CD14-positive monocyte (primary cell): ENCODE data around the gene RNF180. TPM values are rescaled to one million over a fixed set of nuclear protein-coding genes. Genes with fewer than 3 reads are reported as not detected.

Source experiments
- DNase-seq, 3 donors: peaks; one replicate each; pipeline ENCODE4 v3.0.0-alpha.2; 2011 to 2022
- H2AFZ ChIP-seq: 2 replicates; pipeline ENCODE4 v1.6.0; 2012; ENCODE audit warnings: mild to moderate bottlenecking, low read depth, low read length, inconsistent platforms; ENCODE audit not compliant: insufficient read depth, poor library complexity, severe bottlenecking
- H3K27ac ChIP-seq, 2 donors: 1 replicate in 1 of 2; 2 replicates in 1 of 2; pipeline ENCODE4 v1.5.1; 2012 to 2013; ENCODE audit warnings: low read length in 2 of 2, control low read depth in 1 of 2, inconsistent platforms in 1 of 2, low read depth in 1 of 2, mild to moderate bottlenecking in 1 of 2
- H3K27me3 ChIP-seq, 2 donors: one replicate each; pipeline versions ENCODE4 v1.6.0 to v1.6.1; 2011 to 2013; ENCODE audit warnings: low read length in 2 of 2; ENCODE audit not compliant: control insufficient read depth in 2 of 2, insufficient read depth in 2 of 2
- H3K36me3 ChIP-seq, 2 donors: replicated peaks in 1 of 2; 1 replicate in 1 of 2; 2 replicates in 1 of 2; pipeline versions ENCODE4 v1.5.1 to v1.6.1; 2012 to 2013; ENCODE audit warnings: low read length in 2 of 2, control low read depth in 1 of 2, inconsistent platforms in 1 of 2, mild to moderate bottlenecking in 1 of 2; ENCODE audit not compliant: insufficient read depth in 2 of 2, control insufficient read depth in 1 of 2
- H3K4me1 ChIP-seq, 2 donors: 1 replicate in 1 of 2; 2 replicates in 1 of 2; pipeline versions ENCODE4 v1.5.1 to v1.6.1; 2012 to 2013; ENCODE audit warnings: low read length in 2 of 2, control low read depth in 1 of 2, inconsistent platforms in 1 of 2, mild to moderate bottlenecking in 1 of 2, moderate library complexity in 1 of 2; ENCODE audit not compliant: insufficient read depth in 2 of 2, control insufficient read depth in 1 of 2
- H3K4me2 ChIP-seq: replicated peaks from 2 replicates; pipeline ENCODE3; 2012; ENCODE audit warnings: low read length, moderate library complexity, mild to moderate bottlenecking; ENCODE audit not compliant: poor library complexity, severe bottlenecking; ENCODE audit errors: extremely low read depth
- H3K4me3 ChIP-seq, 3 experiments: fragments of 200-600 bp in 1 of 3; sonication (generic) in 1 of 3; replicated peaks in 1 of 3; 1 replicate in 2 of 3; 2 replicates in 1 of 3; pipeline ENCODE4 v1.5.1; 2011 to 2013; ENCODE audit warnings: low read length in 3 of 3, mild to moderate bottlenecking in 3 of 3, control low read depth in 2 of 3, low read depth in 2 of 3, inconsistent platforms in 1 of 3, moderate library complexity in 1 of 3
- H3K79me2 ChIP-seq: 2 replicates; pipeline ENCODE4 v1.6.0; 2012; ENCODE audit warnings: mild to moderate bottlenecking, control low read depth, inconsistent platforms, low read length, moderate library complexity; ENCODE audit not compliant: insufficient read depth
- H3K9ac ChIP-seq: 2 replicates; pipeline ENCODE4 v1.6.0; 2017; ENCODE audit warnings: low read length, mild to moderate bottlenecking; ENCODE audit not compliant: insufficient read depth, poor library complexity, severe bottlenecking
- H3K9me3 ChIP-seq, 2 donors: replicated peaks in 1 of 2; 1 replicate in 1 of 2; 2 replicates in 1 of 2; pipeline versions ENCODE4 v1.5.1 to v1.6.1; 2012 to 2013; ENCODE audit warnings: low read length in 2 of 2, control low read depth in 1 of 2; ENCODE audit not compliant: control insufficient read depth in 1 of 2, insufficient read depth in 1 of 2
- H4K20me1 ChIP-seq: 2 replicates; pipeline ENCODE4 v1.6.0; 2012; ENCODE audit warnings: mild to moderate bottlenecking, low read length, control low read depth, moderate library complexity; ENCODE audit not compliant: insufficient read depth
- H3K27ac Mint-ChIP-seq, 7 donors: one replicate each; pipeline ENCODE4 v1.8.0; 2020; ENCODE audit warnings: mild to moderate bottlenecking in 7 of 7, mixed read lengths in 7 of 7, moderate library complexity in 6 of 7, inconsistent platforms in 2 of 7
- H3K27me3 Mint-ChIP-seq, 3 donors: one replicate each; pipeline ENCODE4 v1.8.0; 2021 to 2022; ENCODE audit warnings: low read depth in 3 of 3, mild to moderate bottlenecking in 3 of 3, mixed read lengths in 3 of 3, moderate library complexity in 3 of 3, inconsistent platforms in 1 of 3
- H3K36me3 Mint-ChIP-seq, 2 donors: one replicate each; pipeline ENCODE4 v1.8.0; 2020; ENCODE audit warnings: mixed read lengths in 2 of 2, inconsistent platforms in 1 of 2, mild to moderate bottlenecking in 1 of 2
- H3K4me1 Mint-ChIP-seq: one replicate; pipeline ENCODE4 v1.8.0; 2020; ENCODE audit warnings: mild to moderate bottlenecking, mixed read lengths
- H3K4me3 Mint-ChIP-seq, 2 donors: one replicate each; pipeline ENCODE4 v1.8.0; 2020; ENCODE audit warnings: mild to moderate bottlenecking in 2 of 2, mixed read lengths in 2 of 2, moderate library complexity in 1 of 2
- H3K9me3 Mint-ChIP-seq, 7 donors: one replicate each; pipeline ENCODE4 v1.8.0; 2020 to 2022; ENCODE audit warnings: mixed read lengths in 7 of 7, mild to moderate bottlenecking in 6 of 7, moderate library complexity in 6 of 7, inconsistent platforms in 2 of 7
- WGBS: methylation state at CpG from one replicate; pipeline ENCODE4 v1.1.5; 2013; ENCODE audit warnings: missing lambda C conversion rate; ENCODE audit not compliant: insufficient coverage; 5-methylcytosine and 5-hydroxymethylcytosine counted together
- intact Hi-C, 2 donors: fragments of 100-400 bp; cut with micrococcal nuclease; formaldehyde crosslinking; loops; one replicate each; pipeline versions ENCODE4 v1.15.0 to v1.15.1; 2023
- polyA plus RNA-seq, 3 donors: library from polyadenylated mRNA; depleted of rRNA in 1 of 3; unstranded in 2 of 3; stranded (reverse) in 1 of 3; fragments of 300-500 nt in 2 of 3; fragments of >200 nt in 1 of 3; fragmentation: Illumina TruSeq in 2 of 3; gene quantifications; 1 replicate in 2 of 3; 2 replicates in 1 of 3; pipeline ENCODE4 v1.2.3, GENCODE V29; 2012 to 2021
- TF ChIP-seq, protein P1 (sequence below): fragments of 200-600 bp; IDR thresholded peaks from one replicate; pipeline ENCODE4 v1.8.0; 2022; ENCODE audit warnings: antibody characterized with exemption, mild to moderate bottlenecking

Gene RNF180
- polyA plus RNA-seq, 3 donors, result not detected

DNA sequence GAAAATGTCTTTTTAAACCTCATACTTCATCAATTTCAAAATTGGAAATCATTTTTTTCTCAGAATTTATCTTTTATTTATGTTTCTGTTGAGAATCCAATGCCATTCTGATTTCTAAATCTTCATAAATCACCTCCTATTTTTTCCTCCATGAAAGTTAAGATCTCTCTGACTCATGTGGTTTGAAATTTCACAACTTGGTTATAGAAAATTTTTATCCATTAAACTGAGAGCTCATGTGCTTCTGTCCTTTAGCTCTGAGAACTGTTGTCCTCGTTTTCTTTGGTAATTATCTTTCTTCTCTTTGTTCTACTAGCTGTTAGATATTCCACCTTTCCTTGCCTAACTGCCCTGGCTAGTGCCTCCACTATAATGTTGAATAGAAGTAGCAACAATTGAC lies 1.5 kb upstream of the RNF180 start:
- Histone ChIP-seq H4K20me1 (no peaks in the 10 kb centered on the region), H3K4me1 (peaks cover 0 to 9% of the 10 kb centered on the region in 2 donors), H3K9ac (no peak overlapping the region), H3K4me3 (no peak overlapping the region), H3K9me3 (peaks cover 0 to 15% of the 10 kb centered on the region in 2 donors), H3K4me2 (no peak overlapping the region), H3K27me3 (peaks cover 48 to 59% of the 10 kb centered on the region in 2 donors), H3K79me2 (no peaks in the 10 kb centered on the region), H2AFZ (no peak overlapping the region), H3K27ac (no peak overlapping the region), H3K36me3 (no peaks in the 10 kb centered on the region)
- no CpG with 5 or more reads among the region's 1 CpG for WGBS
- Mint-ChIP-seq H3K27ac (no peak overlapping the region), H3K4me1 (peaks cover 12% of the 10 kb centered on the region), H3K4me3 (peak overlapping the region in 1 of 2 donors; percentile 78), H3K9me3 (peaks cover 2 to 18% (median 7%) of the 10 kb centered on the region in 7 donors), H3K27me3 (peaks cover 38 to 50% (median 48%) of the 10 kb centered on the region in 3 donors), H3K36me3 (no peaks in the 10 kb centered on the region)
- no peak for DNase-seq
- intact Hi-C loops, result no loop called here
- TF ChIP-seq, protein P1, sequence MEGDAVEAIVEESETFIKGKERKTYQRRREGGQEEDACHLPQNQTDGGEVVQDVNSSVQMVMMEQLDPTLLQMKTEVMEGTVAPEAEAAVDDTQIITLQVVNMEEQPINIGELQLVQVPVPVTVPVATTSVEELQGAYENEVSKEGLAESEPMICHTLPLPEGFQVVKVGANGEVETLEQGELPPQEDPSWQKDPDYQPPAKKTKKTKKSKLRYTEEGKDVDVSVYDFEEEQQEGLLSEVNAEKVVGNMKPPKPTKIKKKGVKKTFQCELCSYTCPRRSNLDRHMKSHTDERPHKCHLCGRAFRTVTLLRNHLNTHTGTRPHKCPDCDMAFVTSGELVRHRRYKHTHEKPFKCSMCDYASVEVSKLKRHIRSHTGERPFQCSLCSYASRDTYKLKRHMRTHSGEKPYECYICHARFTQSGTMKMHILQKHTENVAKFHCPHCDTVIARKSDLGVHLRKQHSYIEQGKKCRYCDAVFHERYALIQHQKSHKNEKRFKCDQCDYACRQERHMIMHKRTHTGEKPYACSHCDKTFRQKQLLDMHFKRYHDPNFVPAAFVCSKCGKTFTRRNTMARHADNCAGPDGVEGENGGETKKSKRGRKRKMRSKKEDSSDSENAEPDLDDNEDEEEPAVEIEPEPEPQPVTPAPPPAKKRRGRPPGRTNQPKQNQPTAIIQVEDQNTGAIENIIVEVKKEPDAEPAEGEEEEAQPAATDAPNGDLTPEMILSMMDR, result no peak

DNA sequence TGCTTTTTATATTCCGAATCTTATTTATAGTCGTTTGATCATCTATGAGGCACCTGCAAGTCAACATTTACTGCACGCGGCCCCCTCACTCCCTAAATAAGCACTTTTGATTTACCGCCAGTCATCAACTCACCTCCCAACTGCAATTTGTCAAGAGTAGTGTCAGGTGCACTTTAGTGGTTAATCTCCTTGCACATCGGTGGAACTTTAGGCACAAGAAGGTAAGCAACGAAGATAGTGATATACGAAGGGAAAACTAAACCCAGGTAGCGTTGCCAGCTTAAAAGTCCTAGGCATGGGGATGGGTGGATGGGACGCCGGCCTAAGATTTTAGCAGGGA lies 513 bp upstream of the RNF180 start:
- H3K4me3 ChIP-seq, result peak overlapping the region in 1 of 3 experiments; percentile 37
- H3K4me2 ChIP-seq, result peak overlapping the region; percentile 47
- H3K9ac ChIP-seq, result no peak overlapping the region
- peak overlapping the region; percentile 20 for H2AFZ ChIP-seq
- 21% methylated on average over 6 of the region's 11 CpGs for WGBS
- peaks cover 51 to 59% of the 10 kb centered on the region in 2 donors for H3K27me3 ChIP-seq
- no peak overlapping the region for H3K27ac ChIP-seq
- DNase-seq, result no peak
- H4K20me1 ChIP-seq, result no peaks in the 10 kb centered on the region
- H3K36me3 ChIP-seq, result no peaks in the 10 kb centered on the region
- peaks cover 0 to 16% (median 7%) of the 10 kb centered on the region in 7 donors for H3K9me3 Mint-ChIP-seq
- H3K9me3 ChIP-seq, result peaks cover 0 to 15% of the 10 kb centered on the region in 2 donors
- peaks cover 38 to 51% (median 48%) of the 10 kb centered on the region in 3 donors for H3K27me3 Mint-ChIP-seq
- peak overlapping the region in 1 of 2 donors; percentile 78 for H3K4me3 Mint-ChIP-seq
- TF ChIP-seq, protein P1, result no peak
- peaks cover 0 to 9% of the 10 kb centered on the region in 2 donors for H3K4me1 ChIP-seq
- no peaks in the 10 kb centered on the region for H3K79me2 ChIP-seq
- H3K36me3 Mint-ChIP-seq, result no peaks in the 10 kb centered on the region
- intact Hi-C loops, result no loop called here
- no peak overlapping the region for H3K27ac Mint-ChIP-seq
- peaks cover 12% of the 10 kb centered on the region for H3K4me1 Mint-ChIP-seq
